H9 (cell line): ENCODE results near the gene EGFL8. TPM values are rescaled to one million over a fixed set of nuclear protein-coding genes. Genes with fewer than 3 reads are reported as not detected.

Experiments used
- DNase-seq: peaks from one replicate; pipeline ENCODE4 v3.0.0-alpha.2; 2017
- H2AFZ ChIP-seq: one replicate; pipeline ENCODE4 v1.6.1; 2013; ENCODE audit warnings: mild to moderate bottlenecking, low read length, control low read depth, moderate library complexity
- H2AK5ac ChIP-seq: 2 replicates; pipeline ENCODE4 v1.6.1; 2013; ENCODE audit warnings: low read length, control low read depth, mixed read lengths; ENCODE audit not compliant: insufficient read length
- H2BK120ac ChIP-seq: one replicate; pipeline ENCODE4 v1.6.1; 2013; ENCODE audit warnings: low read depth, mild to moderate bottlenecking, low read length, control low read depth, inconsistent platforms; ENCODE audit not compliant: poor library complexity, severe bottlenecking
- H2BK12ac ChIP-seq: 2 replicates; pipeline ENCODE4 v1.6.1; 2013; ENCODE audit warnings: low read length, control low read depth, mixed read lengths, low read depth; ENCODE audit not compliant: insufficient read length
- H2BK15ac ChIP-seq: 2 replicates; pipeline ENCODE4 v1.6.1; 2013; ENCODE audit warnings: low read depth, low read length, control low read depth
- H2BK20ac ChIP-seq: one replicate; pipeline ENCODE4 v1.6.1; 2013; ENCODE audit warnings: low read depth, mild to moderate bottlenecking, low read length, control low read depth, inconsistent platforms; ENCODE audit not compliant: poor library complexity, severe bottlenecking
- H2BK5ac ChIP-seq: 2 replicates; pipeline ENCODE4 v1.6.1; 2013; ENCODE audit warnings: low read length, control low read depth, mixed read lengths; ENCODE audit not compliant: insufficient read length
- H3K14ac ChIP-seq: 2 replicates; pipeline ENCODE4 v1.6.1; 2013; ENCODE audit warnings: low read length, control low read depth; ENCODE audit not compliant: insufficient read depth
- H3K18ac ChIP-seq: 2 replicates; pipeline ENCODE4 v1.6.1; 2013; ENCODE audit warnings: low read depth, mild to moderate bottlenecking, mixed read lengths, low read length, control low read depth; ENCODE audit not compliant: insufficient read length
- H3K23ac ChIP-seq: 2 replicates; pipeline ENCODE4 v1.6.1; 2013; ENCODE audit warnings: low read length, control low read depth, mixed read lengths, low read depth; ENCODE audit not compliant: insufficient read length
- H3K23me2 ChIP-seq: 2 replicates; pipeline ENCODE4 v1.6.1; 2013; ENCODE audit warnings: low read depth, mild to moderate bottlenecking, mixed read lengths, low read length, control low read depth; ENCODE audit not compliant: insufficient read length, poor library complexity, severe bottlenecking
- H3K27ac ChIP-seq: 2 replicates; pipeline ENCODE4 v1.5.1; 2013; ENCODE audit warnings: low read length, control low read depth, mixed read lengths, low read depth; ENCODE audit not compliant: insufficient read length
- H3K27me3 ChIP-seq: 2 replicates; pipeline ENCODE4 v1.6.1; 2013; ENCODE audit warnings: low read length, control low read depth, inconsistent platforms; ENCODE audit not compliant: insufficient read depth
- H3K4ac ChIP-seq: 2 replicates; pipeline ENCODE4 v1.6.1; 2013; ENCODE audit warnings: low read depth, mild to moderate bottlenecking, control low read depth, inconsistent platforms, low read length, moderate library complexity
- H3K4me1 ChIP-seq: 2 replicates; pipeline ENCODE4 v1.6.1; 2013; ENCODE audit warnings: low read length, control low read depth, inconsistent platforms; ENCODE audit not compliant: insufficient read depth
- H3K4me2 ChIP-seq: 2 replicates; pipeline ENCODE4 v1.6.1; 2013; ENCODE audit warnings: low read length, control low read depth, mixed read lengths; ENCODE audit not compliant: insufficient read length, insufficient read depth
- H3K56ac ChIP-seq: 2 replicates; pipeline ENCODE4 v1.6.1; 2013; ENCODE audit warnings: low read depth, mild to moderate bottlenecking, mixed read lengths, low read length, control low read depth; ENCODE audit not compliant: insufficient read length
- H3K79me1 ChIP-seq: 2 replicates; pipeline ENCODE4 v1.6.1; 2013; ENCODE audit warnings: low read depth, mild to moderate bottlenecking, moderate library complexity, low read length, control low read depth, inconsistent platforms; ENCODE audit not compliant: insufficient read depth, poor library complexity, severe bottlenecking
- H3K79me2 ChIP-seq: 2 replicates; pipeline ENCODE4 v1.6.1; 2013; ENCODE audit warnings: low read length, control low read depth, inconsistent platforms; ENCODE audit not compliant: insufficient read depth
- H3K9ac ChIP-seq: 2 replicates; pipeline ENCODE4 v1.6.1; 2013; ENCODE audit warnings: low read length, control low read depth, mixed read lengths; ENCODE audit not compliant: insufficient read length; ENCODE audit errors: extremely low read depth
- H3K9me3 ChIP-seq: one replicate; pipeline ENCODE4 v1.6.1; 2013; ENCODE audit warnings: low read depth, low read length, inconsistent platforms; ENCODE audit not compliant: control insufficient read depth
- H3T11ph ChIP-seq: one replicate; pipeline ENCODE4 v1.6.1; 2013; ENCODE audit warnings: mild to moderate bottlenecking, low read length, control low read depth, inconsistent platforms
- H4K20me1 ChIP-seq: one replicate; pipeline ENCODE4 v1.6.1; 2013; ENCODE audit not compliant: control insufficient read depth, insufficient read length, insufficient read depth
- H4K5ac ChIP-seq: 2 replicates; pipeline ENCODE4 v1.6.1; 2013; ENCODE audit warnings: low read depth, mild to moderate bottlenecking, mixed read lengths, low read length, control low read depth; ENCODE audit not compliant: insufficient read length
- H4K8ac ChIP-seq: replicated peaks from 2 replicates; pipeline ENCODE4 v1.6.1; 2013; ENCODE audit warnings: low read length, control low read depth, mixed read lengths, low read depth; ENCODE audit not compliant: insufficient read length
- H4K91ac ChIP-seq: 2 replicates; pipeline ENCODE4 v1.6.1; 2013; ENCODE audit warnings: low read depth, mild to moderate bottlenecking, moderate library complexity, mixed read lengths, low read length, control low read depth; ENCODE audit not compliant: insufficient read length
- H3K27ac Mint-ChIP-seq, 3 experiments: 2 replicates in 2 of 3; 3 replicates in 1 of 3; pipeline ENCODE4 v1.8.0; 2020 to 2021; ENCODE audit warnings: mixed read lengths in 3 of 3, mild to moderate bottlenecking in 1 of 3, moderate library complexity in 1 of 3
- H3K27me3 Mint-ChIP-seq: 2 replicates; pipeline ENCODE4 v1.8.0; 2021; ENCODE audit warnings: low read depth, mild to moderate bottlenecking, moderate library complexity, mixed read lengths
- H3K36me3 Mint-ChIP-seq, 3 experiments: 2 replicates in 2 of 3; 3 replicates in 1 of 3; pipeline ENCODE4 v1.8.0; 2020 to 2021; ENCODE audit warnings: low read depth in 3 of 3, mixed read lengths in 3 of 3; ENCODE audit not compliant: insufficient read depth in 1 of 3
- H3K4me1 Mint-ChIP-seq, 2 experiments: 2 replicates each; pipeline ENCODE4 v1.8.0; 2020; ENCODE audit warnings: mixed read lengths in 2 of 2
- H3K4me3 Mint-ChIP-seq, 2 experiments: 2 replicates in 1 of 2; 3 replicates in 1 of 2; pipeline ENCODE4 v1.8.0; 2020 to 2021; ENCODE audit warnings: mild to moderate bottlenecking in 2 of 2, mixed read lengths in 2 of 2, moderate library complexity in 1 of 2
- H3K9me3 Mint-ChIP-seq, 2 experiments: 2 replicates in 1 of 2; 3 replicates in 1 of 2; pipeline ENCODE4 v1.8.0; 2020; ENCODE audit warnings: mild to moderate bottlenecking in 2 of 2, mixed read lengths in 2 of 2, moderate library complexity in 1 of 2
- WGBS: extraction: QIAGEN DNeasy Blood & Tissue Kit; methylation state at CpG from one replicate; pipeline ENCODE4 v1.1.7; 2013; ENCODE audit warnings: missing lambda C conversion rate, low lambda C conversion rate, mixed read lengths; ENCODE audit not compliant: insufficient read length; ENCODE audit errors: extremely low coverage; 5-methylcytosine and 5-hydroxymethylcytosine counted together
- total RNA-seq: library from RNA; stranded (reverse); gene quantifications from 2 replicates; pipeline ENCODE4 v1.2.1, GENCODE V29; 2021
- TF ChIP-seq, protein P1 (sequence below): fragments of 200-600 bp; sonication (generic); conservative IDR thresholded peaks from 3 replicates; pipeline ENCODE4 v1.8.0; 2021; ENCODE audit warnings: antibody characterized with exemption, mild to moderate bottlenecking

The EGFL8 gene
- total RNA-seq, 1 experiment from 2014 or later, result 27.2 TPM

GRCh38 chr6:32198866-32199265 lies 34.5 kb downstream of the EGFL8 start:
- no peaks in the 10 kb centered on the region for H3K27me3 ChIP-seq
- H3K23ac ChIP-seq, result no peak overlapping the region
- no peak overlapping the region for H3K27ac ChIP-seq
- no peak overlapping the region for H2BK12ac ChIP-seq
- no peaks in the 10 kb centered on the region for H4K20me1 ChIP-seq
- no peak overlapping the region for H3K4me2 ChIP-seq
- no peak overlapping the region for H2BK5ac ChIP-seq
- H3K4me1 Mint-ChIP-seq, result peaks cover 19 to 24% of the 10 kb centered on the region in 2 experiments
- TF ChIP-seq, protein P1, sequence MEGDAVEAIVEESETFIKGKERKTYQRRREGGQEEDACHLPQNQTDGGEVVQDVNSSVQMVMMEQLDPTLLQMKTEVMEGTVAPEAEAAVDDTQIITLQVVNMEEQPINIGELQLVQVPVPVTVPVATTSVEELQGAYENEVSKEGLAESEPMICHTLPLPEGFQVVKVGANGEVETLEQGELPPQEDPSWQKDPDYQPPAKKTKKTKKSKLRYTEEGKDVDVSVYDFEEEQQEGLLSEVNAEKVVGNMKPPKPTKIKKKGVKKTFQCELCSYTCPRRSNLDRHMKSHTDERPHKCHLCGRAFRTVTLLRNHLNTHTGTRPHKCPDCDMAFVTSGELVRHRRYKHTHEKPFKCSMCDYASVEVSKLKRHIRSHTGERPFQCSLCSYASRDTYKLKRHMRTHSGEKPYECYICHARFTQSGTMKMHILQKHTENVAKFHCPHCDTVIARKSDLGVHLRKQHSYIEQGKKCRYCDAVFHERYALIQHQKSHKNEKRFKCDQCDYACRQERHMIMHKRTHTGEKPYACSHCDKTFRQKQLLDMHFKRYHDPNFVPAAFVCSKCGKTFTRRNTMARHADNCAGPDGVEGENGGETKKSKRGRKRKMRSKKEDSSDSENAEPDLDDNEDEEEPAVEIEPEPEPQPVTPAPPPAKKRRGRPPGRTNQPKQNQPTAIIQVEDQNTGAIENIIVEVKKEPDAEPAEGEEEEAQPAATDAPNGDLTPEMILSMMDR, result no peak
- H3K79me2 ChIP-seq, result no peaks in the 10 kb centered on the region
- H4K91ac ChIP-seq, result no peak overlapping the region
- H3K79me1 ChIP-seq, result no peaks in the 10 kb centered on the region
- H3K56ac ChIP-seq, result no peak overlapping the region
- H3K9ac ChIP-seq, result no peak overlapping the region
- H3K4ac ChIP-seq, result no peak overlapping the region
- no peaks in the 10 kb centered on the region; the same call in 1 of the 2 replicates for H3K4me1 ChIP-seq
- no peak overlapping the region for H2AFZ ChIP-seq
- H3K27me3 Mint-ChIP-seq, result no peaks in the 10 kb centered on the region
- no peak overlapping the region for H2BK20ac ChIP-seq
- no peaks in the 10 kb centered on the region for H3K36me3 Mint-ChIP-seq
- no peak overlapping the region for H2BK120ac ChIP-seq
- H3K4me3 Mint-ChIP-seq, result no peak overlapping the region
- H4K8ac ChIP-seq, result no peak overlapping the region
- H3K23me2 ChIP-seq, result peaks cover 9% of the 10 kb centered on the region
- no CpG with 5 or more reads among the region's 17 CpGs for WGBS
- no peaks in the 10 kb centered on the region for H3K9me3 ChIP-seq
- H2BK15ac ChIP-seq, result no peak overlapping the region
- H3K18ac ChIP-seq, result no peak overlapping the region
- H3K14ac ChIP-seq, result no peak overlapping the region
- no peak overlapping the region for H3T11ph ChIP-seq
- no peak overlapping the region for H2AK5ac ChIP-seq
- no peak overlapping the region for H4K5ac ChIP-seq
- H3K9me3 Mint-ChIP-seq, result no peaks in the 10 kb centered on the region
- peak overlapping the region in 1 of 3 experiments; percentile 92; a peak in 1 of 7 replicates for H3K27ac Mint-ChIP-seq
- DNase-seq, result no peak
